Stimulated activated CD8-positive, alpha-beta memory T cell treated with anti-CD3 and anti-CD28 coated beads, Interleukin-4, amount 100 ng/mL, for 4 hours (primary cell): Measurements from ENCODE around the gene CACUL1.
"Not testable (repeated sequence)": the region's sequence is repeated elsewhere in the genome, so short reads cannot be mapped to it uniquely, and the experiment has no call there.

Experiments used
- DNase-seq, 2 donors: peaks; one replicate each; pipeline ENCODE4 v3.0.0-alpha.2; 2020; ENCODE audit warnings: low read depth in 2 of 2, low spot score in 1 of 2

Gene CACUL1

GRCh38 chr10:118645294-118645693 is 109.5 kb downstream of the CACUL1 start:
- DNase-seq, result not testable (repeated sequence)

DNA sequence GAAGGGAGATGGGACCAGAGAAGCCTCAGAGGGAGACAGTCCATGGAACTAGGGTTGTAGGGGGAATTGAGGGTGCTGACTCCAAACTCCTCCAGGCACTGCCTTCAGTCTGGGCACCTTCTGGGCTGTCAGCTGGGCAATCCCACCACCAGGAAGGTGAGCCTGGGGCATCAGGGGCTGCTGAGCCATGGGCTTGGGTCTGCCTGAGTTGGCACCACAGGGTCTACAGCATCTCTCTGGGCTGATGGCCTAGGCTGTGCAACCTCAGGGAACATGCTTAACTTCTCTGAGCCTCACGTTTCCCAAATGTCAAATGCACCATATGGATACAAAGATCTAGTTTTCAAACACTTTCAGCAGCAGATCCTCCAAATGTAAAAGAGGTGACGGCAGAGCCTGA is 112.5 kb downstream of the CACUL1 start:
- no peak for DNase-seq

GRCh38 chr10:118638680-118639079 is 116.1 kb downstream of the CACUL1 start:
- DNase-seq, result no peak

GRCh38 chr10:118635674-118636402 is 118.9 kb downstream of the CACUL1 start:
- DNase-seq, result no peak

GRCh38 chr10:118633786-118634185 is 121.0 kb downstream of the CACUL1 start:
- no peak for DNase-seq

- DNase-seq, result no peak
These were observed 125.6 kb downstream of the CACUL1 start for GRCh38 chr10:118629211-118629610.

DNA sequence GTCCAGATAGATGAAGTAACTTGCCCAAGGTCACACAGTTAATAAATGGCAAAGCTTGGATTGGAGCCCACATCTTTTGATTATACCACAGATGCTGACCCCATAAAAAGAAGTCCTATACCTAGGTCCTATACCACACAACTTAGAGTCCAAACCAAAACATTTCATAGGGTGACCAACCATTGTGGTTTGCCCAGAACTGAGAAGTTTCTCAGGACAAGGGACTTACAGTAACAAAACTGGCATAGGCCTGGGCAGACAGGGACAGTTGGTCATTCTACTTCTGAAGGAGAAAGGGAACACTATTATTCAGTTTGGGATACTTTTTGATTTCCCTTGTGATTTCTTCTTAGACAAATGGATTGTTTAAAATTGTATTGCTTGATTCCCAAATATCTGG is 126.4 kb downstream of the CACUL1 start:
- DNase-seq, result no peak

GRCh38 chr10:118626953-118627352 is 127.8 kb downstream of the CACUL1 start:
- DNase-seq, result no peak
